GM18873 (cell line): ENCODE measurements around the gene UBAC2.
"Not testable (repeated sequence)": the region's sequence is repeated elsewhere in the genome, so short reads cannot be mapped to it uniquely, and the experiment has no call there.

Experiments used
- ATAC-seq: cut with Tn5 transposase; IDR thresholded peaks from one replicate; pipeline ENCODE4 v1.9.1; 2021; ENCODE audit warnings: mild to moderate bottlenecking, moderate library complexity, moderate number of reproducible peaks; ENCODE audit not compliant: unreplicated experiment, low FRiP score

The UBAC2 gene

DNA sequence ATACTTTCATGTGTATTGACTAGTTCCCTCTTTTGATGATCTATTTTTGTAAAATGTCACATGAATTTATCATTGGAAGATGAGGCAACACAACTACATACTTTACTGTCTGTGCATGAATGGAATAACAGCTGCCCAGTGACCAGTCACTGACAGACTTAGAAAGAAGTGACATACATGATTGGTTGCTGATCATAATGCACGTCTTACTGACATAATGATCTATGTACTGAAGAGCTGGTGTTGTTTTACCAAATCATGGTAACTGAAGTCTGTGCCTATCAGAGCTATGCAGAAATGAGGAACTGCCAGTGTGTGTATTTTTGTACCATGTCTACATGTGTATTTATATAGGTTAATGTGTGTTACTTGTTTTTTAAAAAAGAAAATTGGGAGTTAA, 31.1 kb downstream of the UBAC2 start:
- no peak for ATAC-seq

DNA sequence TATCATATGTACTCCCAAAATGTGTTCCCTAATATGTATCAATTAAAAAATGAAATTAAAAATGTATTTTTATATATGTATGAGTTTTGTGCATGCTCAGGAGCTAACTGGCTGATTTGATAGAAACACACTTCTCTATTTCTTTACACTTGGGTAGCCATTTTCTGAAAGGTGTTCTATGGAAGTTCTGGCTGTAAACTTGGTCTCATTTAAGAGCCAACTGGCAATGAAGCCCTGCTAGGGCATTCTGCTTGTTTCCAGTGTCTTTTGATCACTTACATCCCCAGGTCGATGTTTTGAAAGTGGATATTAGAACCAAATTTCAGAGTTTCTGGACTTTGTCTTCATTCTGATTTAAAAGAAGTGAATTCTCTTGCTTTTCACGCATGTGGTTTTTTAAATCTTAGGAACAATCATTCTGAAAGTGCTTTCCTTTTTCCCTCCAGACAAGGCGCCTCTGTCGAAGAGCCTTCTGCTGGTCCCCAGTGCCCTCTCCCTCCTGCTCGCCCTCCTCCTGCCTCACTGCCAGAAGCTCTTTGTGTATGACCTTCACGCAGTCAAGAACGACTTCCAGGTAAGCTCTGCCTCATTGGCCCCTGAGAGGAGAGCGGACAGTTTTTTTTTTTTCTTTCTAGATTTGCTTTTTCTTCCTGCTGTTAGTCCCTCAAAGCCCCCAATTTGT, 37.5 kb downstream of the UBAC2 start:
- no peak for ATAC-seq

DNA sequence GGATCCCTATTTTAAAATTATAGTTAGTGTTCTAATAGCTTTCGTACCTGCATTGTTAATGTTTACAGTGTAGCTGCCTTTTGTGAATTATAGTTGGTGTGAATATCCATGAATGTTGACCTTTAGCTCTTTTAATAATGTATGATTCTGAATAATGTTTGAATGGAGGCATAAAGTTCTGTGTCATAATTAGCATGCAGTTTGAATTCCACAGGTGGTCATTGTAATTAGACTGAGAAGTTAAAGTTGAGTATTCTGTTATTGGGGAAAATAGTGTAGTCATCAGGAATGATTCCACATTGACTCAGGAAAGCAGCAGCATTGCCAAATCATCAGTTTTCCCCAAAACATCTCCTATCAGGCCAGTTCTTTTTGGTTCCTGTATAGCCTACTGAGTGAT, 45.4 kb downstream of the UBAC2 start:
- no peak for ATAC-seq

DNA sequence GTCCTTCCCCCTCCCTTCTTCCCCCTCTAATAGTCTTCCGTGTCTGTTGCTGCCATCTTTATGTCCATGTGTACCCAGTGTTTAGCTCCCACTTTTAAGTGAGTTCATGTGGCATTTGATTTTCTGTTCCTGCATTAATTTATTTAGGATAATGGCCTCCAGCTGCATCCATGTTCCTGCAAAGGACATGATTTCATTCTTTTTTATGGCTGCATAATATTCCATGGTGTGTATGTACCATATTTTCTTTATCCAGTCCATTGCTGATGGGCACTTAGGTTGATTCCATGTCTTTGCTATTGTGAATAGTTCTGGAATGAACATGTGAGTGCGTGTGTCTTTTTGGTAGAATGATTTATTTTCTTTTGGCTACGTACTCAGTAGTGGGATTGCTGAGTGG, 48.5 kb downstream of the UBAC2 start:
- not testable (repeated sequence) for ATAC-seq

DNA sequence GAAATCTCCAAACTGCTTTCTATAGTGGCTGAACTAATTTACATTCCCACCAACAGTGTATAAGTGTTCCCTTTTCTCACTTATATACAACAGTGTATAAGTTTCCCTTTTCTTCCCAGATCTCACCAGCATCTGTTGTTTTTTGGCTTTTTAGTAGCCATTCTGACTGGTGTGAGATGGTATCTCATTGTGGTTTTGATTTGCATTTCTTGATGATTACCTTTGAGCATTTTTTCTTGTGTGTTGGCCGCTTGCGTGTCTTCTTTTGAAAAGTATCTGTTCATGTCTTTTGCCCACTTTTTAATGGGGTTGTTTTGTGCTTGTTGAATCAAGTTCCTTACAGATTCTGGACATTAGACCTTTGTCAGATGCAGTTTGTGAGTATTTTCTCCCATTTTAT, 49.0 kb downstream of the UBAC2 start:
- not testable (repeated sequence) for ATAC-seq

DNA sequence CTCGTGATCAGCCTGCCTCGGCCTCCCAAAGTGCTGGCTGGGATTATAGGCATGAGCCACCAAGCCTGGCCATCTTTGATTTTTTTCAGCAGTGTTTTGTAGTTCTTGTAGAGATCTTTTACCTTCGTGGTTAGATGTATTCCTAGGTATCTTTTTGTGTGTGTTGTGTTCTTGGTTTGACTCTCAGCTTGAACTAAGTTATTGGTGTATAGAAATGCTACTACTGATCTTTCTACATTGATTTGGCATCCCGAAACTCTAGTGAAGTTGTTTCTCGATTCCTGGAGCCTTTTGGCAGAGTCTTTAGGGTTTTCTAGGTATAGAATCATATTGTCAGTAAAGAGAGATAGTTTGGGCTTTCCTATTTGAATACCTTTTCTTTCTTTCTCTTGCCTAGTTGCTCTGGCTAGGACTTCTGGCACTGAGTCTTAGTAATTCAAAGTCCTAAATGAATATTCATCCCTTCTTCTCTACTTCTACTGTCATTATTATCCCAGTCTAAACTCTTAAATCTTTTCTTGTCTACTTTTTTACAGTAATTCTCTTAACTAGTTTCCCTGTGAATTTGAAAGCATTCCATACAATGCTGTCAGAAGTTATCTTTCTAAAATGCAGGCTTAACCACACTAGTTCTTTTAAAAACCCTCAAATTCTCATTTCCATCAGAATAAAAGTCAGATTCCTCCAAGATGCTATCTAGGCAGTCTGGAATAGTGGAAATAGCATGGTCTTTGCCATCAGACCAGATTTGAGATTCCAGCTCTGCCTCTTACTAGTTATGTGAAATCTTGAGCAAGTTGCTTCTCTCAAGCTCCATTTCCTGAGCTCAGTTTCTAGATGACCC, 50.5 kb downstream of the UBAC2 start:
- ATAC-seq: no peak

DNA sequence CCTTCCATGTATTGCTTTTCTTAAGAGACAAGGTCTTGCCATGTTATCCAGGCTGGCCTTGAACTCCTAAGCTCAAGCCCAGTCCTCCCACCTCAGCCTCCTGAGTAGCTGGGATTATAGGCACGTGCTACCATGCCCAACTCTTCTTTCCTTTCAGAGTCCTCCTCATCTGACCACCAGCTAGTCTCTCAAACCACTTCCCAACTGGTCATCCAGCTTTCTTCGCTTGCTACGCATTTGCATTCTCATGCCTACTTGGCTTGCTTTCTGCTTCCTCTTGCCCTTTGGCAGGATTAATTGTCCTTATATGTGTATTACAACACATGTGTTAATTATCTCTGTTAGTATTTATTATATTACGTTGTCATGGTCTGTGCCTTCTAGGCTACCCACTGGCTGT, 51.3 kb downstream of the UBAC2 start:
- no peak for ATAC-seq

DNA sequence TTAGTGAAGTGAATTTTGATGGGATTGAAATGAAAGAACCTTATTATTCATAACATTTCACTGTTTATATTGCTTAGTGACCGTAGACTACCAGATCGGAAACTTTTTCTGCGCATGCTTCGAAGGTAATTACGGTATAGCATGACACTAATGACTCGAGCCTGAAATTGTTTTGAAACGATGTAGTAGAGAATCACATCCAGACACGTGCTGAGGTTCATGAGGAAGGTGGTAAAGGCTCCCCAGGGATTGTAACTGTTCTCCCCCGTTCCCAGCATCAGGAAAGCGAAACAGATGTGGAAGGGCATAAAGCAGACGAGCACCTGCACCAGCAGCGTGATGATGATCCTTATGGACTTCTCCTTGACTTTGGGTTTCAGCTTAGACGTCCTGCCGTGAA, 54.2 kb downstream of the UBAC2 start:
- ATAC-seq: no peak

DNA sequence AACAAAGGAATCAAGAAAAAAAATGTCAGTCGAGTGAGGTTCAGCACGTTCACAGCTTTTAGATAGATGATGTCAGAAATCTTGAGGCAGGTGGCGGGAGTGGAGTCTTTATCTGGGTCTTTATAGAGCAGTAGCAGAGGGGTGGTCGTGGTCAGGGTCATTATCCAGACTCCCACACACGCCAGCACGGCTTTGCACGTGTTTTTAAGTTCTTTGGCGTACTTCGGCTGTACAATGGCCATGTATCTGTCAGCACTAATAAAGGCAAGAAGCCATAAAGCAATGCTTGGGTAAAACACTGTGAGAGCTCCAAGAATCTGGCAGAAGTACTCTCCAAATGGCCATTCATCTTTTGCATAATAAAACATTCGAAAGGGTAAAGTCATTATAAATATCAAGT, 54.6 kb downstream of the UBAC2 start:
- ATAC-seq: no peak

DNA sequence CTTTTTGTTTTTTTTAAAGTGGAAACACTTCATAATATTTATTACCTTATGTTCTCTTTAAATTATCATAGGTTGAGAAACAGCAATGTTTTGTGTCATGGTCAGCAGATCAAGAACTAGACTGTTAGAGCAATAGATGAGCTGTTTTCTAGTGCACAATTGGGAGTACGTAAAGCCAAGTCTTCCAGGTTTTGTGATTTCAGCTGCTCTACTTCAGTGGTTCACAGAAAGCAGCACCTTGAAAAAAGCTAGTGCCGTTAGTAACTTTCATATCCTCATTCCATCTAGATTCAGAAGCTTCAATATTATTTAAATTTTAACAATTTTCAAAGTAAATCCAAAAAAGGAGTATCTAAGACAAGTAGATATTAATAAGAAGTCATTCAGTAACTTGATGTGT, 55.6 kb downstream of the UBAC2 start:
- ATAC-seq: no peak

DNA sequence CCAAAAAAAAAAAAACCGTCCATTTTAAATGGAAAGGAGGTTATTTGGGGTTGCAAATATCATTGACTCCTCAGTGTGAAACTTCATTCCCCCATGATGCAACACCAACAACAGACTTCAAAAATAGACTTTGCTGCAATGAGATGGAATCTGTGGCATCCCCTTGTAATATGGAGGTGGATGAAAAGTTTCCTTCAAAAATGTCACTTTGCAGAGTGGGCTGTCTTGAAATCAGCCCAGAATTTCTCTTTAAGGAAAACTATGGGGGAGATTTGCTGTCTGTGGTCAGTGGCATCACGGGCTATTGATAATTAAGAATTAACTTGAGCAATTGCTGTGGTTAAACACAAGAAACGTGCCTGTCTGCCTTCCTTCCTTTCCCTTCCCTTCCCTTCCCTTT, 56.1 kb downstream of the UBAC2 start:
- ATAC-seq: no peak

DNA sequence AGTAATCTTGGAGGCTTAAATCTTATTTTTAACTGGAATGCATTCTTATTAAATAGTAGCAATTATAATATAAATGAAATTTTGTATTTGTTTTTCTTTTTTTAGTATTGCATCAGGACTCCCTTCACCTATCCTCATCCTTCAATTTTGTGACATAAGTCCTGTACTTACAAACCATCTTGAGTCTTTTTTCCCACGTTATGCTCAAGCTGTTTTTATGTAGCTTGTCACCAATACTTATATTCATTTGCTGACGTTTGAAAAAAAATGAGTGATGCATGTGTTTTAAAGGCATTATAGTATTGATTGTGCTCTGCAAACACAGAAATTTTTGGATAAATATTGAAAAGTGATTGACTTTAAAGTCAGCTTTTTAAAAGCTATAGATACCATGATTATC, 56.6 kb downstream of the UBAC2 start:
- ATAC-seq: no peak

DNA sequence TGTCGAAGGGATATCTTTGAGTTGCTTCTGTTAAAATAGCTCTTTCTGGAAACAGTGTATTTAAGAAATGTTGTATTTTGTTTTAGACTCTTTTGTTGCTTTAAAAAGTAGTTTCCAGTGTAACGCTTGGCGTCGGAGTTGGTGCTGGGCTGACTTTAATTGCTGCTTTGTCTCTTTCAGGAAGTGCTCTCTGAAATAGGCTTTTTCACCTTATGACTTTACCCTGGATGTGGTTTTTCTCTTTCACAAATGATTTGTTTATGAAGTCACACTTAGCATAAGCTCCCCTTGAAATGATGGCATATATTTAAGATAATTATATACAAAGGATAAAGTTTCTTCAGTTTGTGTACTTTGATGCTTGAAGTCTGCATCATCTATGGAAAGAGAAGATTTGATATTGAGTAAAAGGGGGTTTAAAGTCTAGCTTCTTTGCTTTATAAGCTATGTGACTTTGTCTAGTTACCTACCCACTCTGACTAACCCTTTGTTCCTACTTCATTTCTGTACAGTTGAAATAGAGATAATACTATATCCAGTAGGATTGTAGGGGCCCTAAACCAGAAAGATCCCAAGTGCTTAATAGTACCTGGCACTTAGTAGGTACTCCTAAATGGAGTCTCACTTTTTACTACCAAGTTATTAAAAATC, 57.7 kb downstream of the UBAC2 start, which contains the start of gene GPR18:
Gene GPR18 (minus strand): TSS at position 170 of the 651 bp plus-strand sequence. CDS start 2,507 bp downstream, outside the sequence.
- peak; percentile 96 for ATAC-seq

DNA sequence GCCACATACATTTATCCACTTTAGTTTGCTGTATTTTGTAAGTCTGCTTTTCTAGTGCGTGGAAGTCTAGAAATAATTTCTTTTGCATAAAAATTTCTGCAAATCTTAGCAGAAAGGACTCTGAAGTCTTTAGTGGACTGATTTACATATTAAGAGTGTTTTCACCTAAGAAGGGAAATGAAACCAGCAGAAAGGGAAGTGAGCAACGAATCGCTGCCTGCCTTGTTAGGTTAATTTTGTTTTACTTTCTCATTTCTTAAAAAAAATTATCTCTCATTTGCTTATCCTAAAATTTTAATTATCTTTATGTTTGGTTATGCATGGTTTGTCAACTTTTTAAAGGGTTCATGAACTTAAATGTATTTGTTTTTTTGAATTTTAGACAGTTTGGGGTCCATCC, 58.3 kb downstream of the UBAC2 start:
- peak; percentile 54 for ATAC-seq

DNA sequence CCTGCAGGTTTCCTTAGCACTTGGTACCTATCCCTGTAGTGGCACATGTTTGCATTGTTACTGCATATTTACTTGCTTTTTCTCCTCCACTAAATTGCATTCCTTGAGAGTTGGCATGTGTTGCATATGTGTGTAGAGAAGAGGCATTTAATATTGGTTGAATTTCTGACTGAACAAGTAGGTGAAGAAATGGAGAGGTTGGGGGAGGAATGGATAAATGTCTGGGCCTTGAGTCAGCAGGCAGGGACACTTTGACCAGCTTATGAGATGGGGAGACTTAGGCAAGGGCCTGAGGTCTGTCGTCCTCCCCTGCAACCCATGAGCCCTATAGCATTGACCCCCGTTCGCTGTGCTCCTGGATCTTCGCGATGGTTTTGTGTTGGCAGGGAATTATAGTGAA, 59.6 kb downstream of the UBAC2 start:
- no peak for ATAC-seq

DNA sequence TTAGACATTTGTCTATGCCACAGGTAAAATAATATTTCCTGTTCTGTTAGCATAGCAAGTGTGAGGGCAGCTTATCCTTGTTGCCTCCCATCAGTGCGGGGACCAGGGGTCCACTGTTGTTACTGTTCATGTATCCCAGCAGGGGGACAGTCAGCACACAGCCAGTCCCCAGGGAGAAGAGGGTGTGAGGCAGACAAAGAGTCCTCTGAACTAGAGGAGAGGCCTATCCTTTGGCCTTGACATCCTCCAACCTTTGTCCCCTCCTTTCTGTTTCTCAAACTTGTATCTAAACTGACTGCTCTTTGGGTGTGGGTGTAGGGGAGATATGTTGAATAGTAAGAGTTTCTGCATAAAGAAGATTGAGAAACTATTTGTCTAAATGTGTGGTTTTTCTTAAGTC, 60.4 kb downstream of the UBAC2 start:
- ATAC-seq: no peak

DNA sequence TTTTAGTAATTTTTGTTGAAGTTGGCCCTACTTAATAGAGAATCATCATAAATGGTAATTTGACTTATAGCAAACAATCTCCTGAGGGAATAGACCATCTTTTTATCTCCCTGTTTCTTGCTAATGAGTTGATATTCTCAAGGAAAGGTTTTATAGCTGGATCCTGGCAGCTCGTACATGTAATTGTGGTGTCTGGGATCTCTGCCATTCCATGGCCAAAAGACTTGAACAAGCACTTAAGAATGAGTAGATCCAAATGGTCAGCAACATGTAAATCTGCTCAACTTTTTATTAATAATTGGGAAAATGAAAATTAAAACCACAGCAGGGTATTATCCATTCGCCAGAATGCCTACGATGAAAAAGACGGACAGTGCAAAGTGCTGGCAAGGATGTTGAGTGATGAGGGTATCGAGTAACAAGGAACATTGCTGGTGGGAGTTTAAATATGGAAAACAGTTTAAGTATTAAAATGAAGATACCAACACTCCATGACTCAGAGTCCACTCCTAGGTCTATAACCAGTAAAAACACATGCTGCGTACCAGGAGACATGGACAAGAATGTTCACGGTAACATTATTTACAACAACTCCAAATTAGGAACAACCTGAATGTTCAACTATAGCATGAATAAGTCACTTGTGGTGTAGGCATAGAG, 62.6 kb downstream of the UBAC2 start:
- no peak for ATAC-seq

DNA sequence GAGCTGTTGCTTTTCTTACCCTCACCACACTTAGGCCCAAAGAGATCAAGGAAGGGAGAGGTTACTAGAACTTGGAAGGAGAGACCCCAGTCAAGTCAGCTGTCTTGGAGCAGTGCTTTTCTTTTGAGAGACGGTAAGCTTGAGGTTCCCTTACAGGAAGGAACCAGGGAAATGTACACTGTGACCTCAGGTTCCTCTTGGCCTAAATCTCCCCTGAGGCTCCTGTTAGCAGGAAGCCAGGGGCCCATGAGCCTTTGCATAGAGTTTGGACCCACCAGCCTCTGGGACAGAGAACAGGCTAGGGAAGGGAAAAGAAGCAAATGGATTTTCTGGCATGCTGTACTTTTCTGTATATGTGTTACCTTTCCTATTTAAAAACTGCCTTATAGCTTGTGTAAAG, 63.4 kb downstream of the UBAC2 start:
- ATAC-seq: no peak

DNA sequence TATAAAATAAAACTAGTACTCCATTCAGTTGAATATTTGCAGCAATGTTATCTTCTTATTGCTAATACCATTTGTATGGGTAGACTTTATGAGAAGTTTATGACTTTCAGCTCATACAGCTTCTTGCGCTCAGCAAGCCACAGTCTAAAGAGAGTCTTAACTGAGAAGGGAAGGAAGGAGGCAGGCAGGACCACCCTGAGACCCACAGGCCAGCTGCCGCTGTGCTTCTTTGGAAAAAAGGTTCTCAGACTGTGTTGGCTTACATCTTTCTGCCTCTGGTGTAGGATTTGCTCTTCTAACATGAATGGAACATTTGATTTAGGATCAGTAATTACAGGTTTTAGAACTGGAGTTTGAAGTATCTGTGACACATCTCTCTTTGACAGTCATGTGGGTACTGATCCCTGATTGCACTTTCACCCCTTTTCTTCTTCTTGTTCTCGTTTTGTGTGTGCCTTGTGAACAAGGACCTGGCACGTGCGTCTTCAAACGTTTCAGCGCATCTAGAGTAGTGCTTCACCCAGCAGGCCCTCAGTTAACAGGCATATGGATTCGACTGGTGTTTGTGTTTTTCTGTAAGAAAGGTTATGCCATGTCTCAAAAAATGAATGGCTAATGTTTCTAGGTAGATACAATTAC, 64.6 kb downstream of the UBAC2 start:
- ATAC-seq: no peak

DNA sequence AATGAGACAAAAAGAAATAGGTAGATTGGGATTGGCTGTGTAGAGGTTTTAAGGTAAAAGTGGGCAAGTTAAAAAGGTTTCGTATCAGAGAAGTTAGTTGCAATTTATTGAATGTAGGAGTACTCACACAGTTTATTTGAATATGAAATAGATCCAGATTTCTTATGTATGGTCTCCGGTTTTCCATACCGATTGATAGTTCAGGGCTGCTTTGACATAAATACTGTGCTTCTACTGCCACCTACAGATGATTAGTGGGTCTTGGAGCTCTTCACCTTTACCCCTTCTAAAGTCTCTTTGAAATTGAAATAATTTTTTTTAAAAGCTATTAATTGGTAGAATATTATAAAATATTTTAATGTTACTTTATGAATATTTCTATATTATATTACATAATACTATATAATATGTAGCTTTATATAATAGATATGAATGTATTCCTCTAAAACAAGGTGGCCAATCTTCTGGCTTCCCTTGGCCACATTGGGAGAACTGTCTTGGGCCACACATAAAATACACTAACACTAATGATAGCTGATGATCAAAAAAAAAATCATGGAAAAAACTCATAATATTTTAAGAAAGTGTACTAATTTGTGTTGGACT, 65.3 kb downstream of the UBAC2 start:
- ATAC-seq: no peak
